Inferior parietal cortex (tissue), 1 donor: ENCODE results near the gene DLG2.
"Not testable (repeated sequence)": the region's sequence is repeated elsewhere in the genome, so short reads cannot be mapped to it uniquely, and the experiment has no call there.

Experiments
- DNase-seq: peaks from one replicate; pipeline ENCODE4 v3.0.0-alpha.2; 2016; ENCODE audit errors: extremely low spot score

The DLG2 gene

GRCh38 chr11:85028329-85029101, 598.6 kb downstream of the DLG2 start:
- DNase-seq, result no peak

GRCh38 chr11:85027346-85027745, 599.8 kb downstream of the DLG2 start:
- DNase-seq, result no peak

- no peak for DNase-seq
Observed at GRCh38 chr11:85021058-85021457, 606.1 kb downstream of the DLG2 start.

GRCh38 chr11:84993386-84993785, 633.8 kb downstream of the DLG2 start:
- no peak for DNase-seq

GRCh38 chr11:84990141-84990540, 637.0 kb downstream of the DLG2 start:
- no peak for DNase-seq

GRCh38 chr11:84987686-84988187, 639.4 kb downstream of the DLG2 start:
- not testable (repeated sequence) for DNase-seq

- no peak for DNase-seq
Observed at GRCh38 chr11:84981301-84981700, 645.8 kb downstream of the DLG2 start.

GRCh38 chr11:84969103-84969502, 658.0 kb downstream of the DLG2 start:
- no peak for DNase-seq

GRCh38 chr11:84965484-84965883, 661.7 kb downstream of the DLG2 start:
- DNase-seq, result no peak

- no peak for DNase-seq
Observed at GRCh38 chr11:84963240-84963639, 663.9 kb downstream of the DLG2 start.

- DNase-seq, result no peak
Observed at GRCh38 chr11:84962018-84962417, 665.1 kb downstream of the DLG2 start.

GRCh38 chr11:84958295-84958694, 668.8 kb downstream of the DLG2 start:
- no peak for DNase-seq

GRCh38 chr11:84950569-84951270, 676.4 kb downstream of the DLG2 start:
- no peak for DNase-seq

GRCh38 chr11:84947970-84948580, 679.1 kb downstream of the DLG2 start:
- DNase-seq, result peak; percentile 60

- no peak for DNase-seq
Observed at GRCh38 chr11:84947070-84947469, 680.1 kb downstream of the DLG2 start.

- DNase-seq, result no peak
Observed at GRCh38 chr11:84930863-84931262, 696.3 kb downstream of the DLG2 start.

- DNase-seq, result no peak
Observed at GRCh38 chr11:84929738-84930137, 697.4 kb downstream of the DLG2 start.

GRCh38 chr11:84924154-84924692, 702.9 kb downstream of the DLG2 start:
- peak; percentile 57 for DNase-seq

- peak; percentile 51 for DNase-seq
Observed at GRCh38 chr11:84923489-84923888, 703.7 kb downstream of the DLG2 start.

- DNase-seq, result peak; percentile 45
Observed at GRCh38 chr11:84922836-84923235, 704.3 kb downstream of the DLG2 start.

GRCh38 chr11:84922212-84922805, 704.8 kb downstream of the DLG2 start:
- DNase-seq, result no peak

- DNase-seq, result no peak
Observed at GRCh38 chr11:84914511-84914910, 712.6 kb downstream of the DLG2 start.
